ENCODE results near the gene NHERF2.

Gene NHERF2

DNA sequence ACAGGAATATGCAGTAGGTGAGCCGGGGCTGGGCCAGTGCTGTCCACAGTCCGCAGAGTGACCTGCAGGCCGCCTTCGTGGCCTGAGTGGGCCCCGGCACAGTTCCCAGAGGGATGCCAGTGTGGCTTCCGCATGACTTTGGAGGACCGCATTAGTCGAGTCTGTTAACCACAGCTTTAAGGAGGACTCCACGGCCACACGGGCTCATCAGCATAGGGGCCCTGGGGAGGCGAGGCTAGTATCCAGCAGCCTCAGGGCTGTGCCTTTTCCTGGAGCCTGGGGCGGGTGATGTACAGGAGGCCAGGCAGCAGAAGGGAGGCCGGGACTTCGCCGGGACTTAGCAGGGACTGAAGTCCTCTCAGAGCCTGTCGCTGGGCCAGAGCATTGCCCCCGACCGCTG lies 34.3 kb downstream of the NHERF2 start:
- Histone ChIP-seq H3K9me3 (ENCODE audit: control insufficient read depth in 1 of 2, low read length in 2 of 2) (no peaks in the 10 kb centered on the region), H3K27me3 (ENCODE audit: low read depth, low read length) (no peaks in the 10 kb centered on the region), H3K27ac (ENCODE audit: low read length) (no peak overlapping the region), H3K36me3 (ENCODE audit: control insufficient read depth in 1 of 2, insufficient read depth in 2 of 2, low read length in 2 of 2) (peaks cover 20 to 79% of the 10 kb centered on the region in 2 donors), H3K4me3 (ENCODE audit: low read depth in 1 of 2, low read length in 2 of 2) (no peak overlapping the region), H3K4me1 (ENCODE audit: control insufficient read depth in 1 of 2, insufficient read depth in 2 of 2, low read length in 2 of 2) (peaks cover 0 to 5% of the 10 kb centered on the region in 2 donors)

DNA sequence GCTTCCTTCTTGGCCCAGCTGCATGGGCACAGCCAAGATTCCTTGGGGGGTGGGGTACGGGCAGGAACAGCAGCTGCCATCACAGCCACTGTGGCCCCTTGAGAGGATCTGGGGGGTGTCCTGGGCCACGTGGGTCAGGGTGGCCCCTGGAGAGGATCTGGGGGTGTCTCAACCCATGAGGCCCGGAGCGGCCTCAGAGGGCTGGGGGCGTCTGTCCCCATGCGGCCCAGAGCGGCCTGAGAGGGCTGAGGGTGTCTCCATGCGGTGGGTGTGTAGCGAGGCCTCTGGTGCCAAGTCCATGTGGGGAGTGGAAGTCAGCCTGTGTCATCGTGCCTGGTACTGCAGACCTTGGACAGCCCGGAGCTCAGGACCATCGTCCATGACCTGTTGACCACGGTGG lies 34.8 kb downstream of the NHERF2 start:
- Histone ChIP-seq H3K27me3 (ENCODE audit: low read depth, low read length) (no peaks in the 10 kb centered on the region), H3K36me3 (ENCODE audit: control insufficient read depth in 1 of 2, insufficient read depth in 2 of 2, low read length in 2 of 2) (peaks cover 20 to 81% of the 10 kb centered on the region in 2 donors), H3K4me3 (ENCODE audit: low read depth in 1 of 2, low read length in 2 of 2) (no peak overlapping the region), H3K9me3 (ENCODE audit: control insufficient read depth in 1 of 2, low read length in 2 of 2) (no peaks in the 10 kb centered on the region), H3K27ac (ENCODE audit: low read length) (no peak overlapping the region), H3K4me1 (ENCODE audit: control insufficient read depth in 1 of 2, insufficient read depth in 2 of 2, low read length in 2 of 2) (peaks cover 0 to 5% of the 10 kb centered on the region in 2 donors)

DNA sequence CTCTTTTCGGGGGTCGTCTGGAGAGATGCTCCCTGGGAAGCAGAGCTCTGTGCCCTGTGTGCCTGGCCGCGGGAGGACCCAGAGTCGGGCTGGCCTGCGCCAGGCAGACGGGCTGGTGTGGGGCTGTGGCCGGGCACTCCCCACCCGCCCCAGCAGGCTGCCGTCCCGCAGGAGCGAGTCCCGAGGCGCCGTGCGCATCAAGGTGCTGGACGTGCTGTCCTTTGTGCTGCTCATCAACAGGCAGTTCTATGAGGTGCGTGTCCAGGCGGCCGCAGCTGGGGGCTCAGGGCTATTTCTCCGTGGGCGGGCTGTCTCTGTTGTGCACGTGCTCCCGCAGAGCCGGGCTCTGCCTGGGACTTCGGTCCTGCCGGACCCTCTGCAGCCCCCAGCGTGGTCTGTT lies 36.1 kb downstream of the NHERF2 start:
- Histone ChIP-seq H3K4me1 (ENCODE audit: control insufficient read depth in 1 of 2, insufficient read depth in 2 of 2, low read length in 2 of 2) (no peaks in the 10 kb centered on the region), H3K36me3 (ENCODE audit: control insufficient read depth in 1 of 2, insufficient read depth in 2 of 2, low read length in 2 of 2) (peaks cover 18 to 83% of the 10 kb centered on the region in 2 donors), H3K27me3 (ENCODE audit: low read depth, low read length) (no peaks in the 10 kb centered on the region), H3K27ac (ENCODE audit: low read length) (no peak overlapping the region), H3K9me3 (ENCODE audit: control insufficient read depth in 1 of 2, low read length in 2 of 2) (no peaks in the 10 kb centered on the region), H3K4me3 (ENCODE audit: low read depth in 1 of 2, low read length in 2 of 2) (no peak overlapping the region)

DNA sequence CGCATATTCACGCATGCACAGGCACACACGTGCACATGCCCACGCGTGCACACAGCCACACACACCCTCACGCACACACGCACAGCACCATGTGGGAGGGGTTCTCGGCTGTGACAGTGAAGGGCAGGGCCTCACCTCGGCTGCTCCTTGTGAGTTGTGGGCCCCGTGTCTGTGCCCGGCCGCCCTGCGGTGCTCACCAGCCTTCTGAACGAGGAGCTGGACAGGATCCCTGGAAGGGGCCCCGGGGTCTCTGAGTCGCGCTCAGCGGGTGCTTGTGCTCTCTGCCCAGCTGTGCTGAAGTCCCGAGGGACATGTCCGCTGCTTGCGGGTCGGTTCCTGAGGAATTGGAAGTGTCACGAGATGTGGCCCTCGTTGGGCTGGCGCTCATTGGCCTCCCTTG lies 37.2 kb downstream of the NHERF2 start:
- H3K36me3 ChIP-seq (ENCODE audit: control insufficient read depth in 1 of 2, insufficient read depth in 2 of 2, low read length in 2 of 2) = peaks cover 20 to 79% of the 10 kb centered on the region in 2 donors

DNA sequence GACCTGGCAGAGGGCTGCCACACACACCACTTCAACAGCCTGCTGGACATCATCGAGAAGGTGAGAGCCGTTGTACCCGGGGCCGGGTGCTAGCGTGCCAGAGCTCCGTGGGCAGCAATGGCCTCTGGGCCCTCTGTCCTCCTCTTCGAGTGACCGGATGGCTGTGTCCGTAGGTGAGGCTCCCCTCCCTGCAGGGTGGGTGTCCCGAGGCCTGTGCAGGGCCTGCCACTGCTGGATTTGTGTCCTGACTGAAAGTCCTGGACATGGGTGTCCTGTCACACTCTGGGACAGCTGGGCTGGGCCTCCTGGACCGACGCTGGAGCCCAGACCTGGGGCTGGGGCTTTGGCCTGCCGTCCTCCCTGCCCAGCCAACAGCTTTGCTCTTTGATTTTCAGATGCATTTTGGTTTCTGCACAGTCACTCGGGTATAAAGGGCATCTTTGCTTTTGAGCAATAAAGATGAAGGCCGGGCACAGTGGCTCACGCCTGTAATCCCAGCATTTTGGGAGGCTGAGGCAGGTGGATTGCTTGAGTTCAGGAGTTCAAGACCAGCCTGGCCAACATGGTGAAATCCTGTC lies 37.8 kb downstream of the NHERF2 start:
- H3K36me3 ChIP-seq (ENCODE audit: control insufficient read depth in 1 of 2, insufficient read depth in 2 of 2, low read length in 2 of 2) = peaks cover 21 to 78% of the 10 kb centered on the region in 2 donors
- no peak overlapping the region for H3K4me3 ChIP-seq (ENCODE audit: low read depth in 1 of 2, low read length in 2 of 2)
- H3K9me3 ChIP-seq (ENCODE audit: control insufficient read depth in 1 of 2, low read length in 2 of 2) = no peaks in the 10 kb centered on the region
- no peak overlapping the region for H3K27ac ChIP-seq (ENCODE audit: low read length)
- H3K27me3 ChIP-seq (ENCODE audit: low read depth, low read length) = no peaks in the 10 kb centered on the region
- no peaks in the 10 kb centered on the region for H3K4me1 ChIP-seq (ENCODE audit: control insufficient read depth in 1 of 2, insufficient read depth in 2 of 2, low read length in 2 of 2)

More for the DNA sequence above, 37.2 kb downstream of the NHERF2 start:
- Histone ChIP-seq H3K9me3 (ENCODE audit: control insufficient read depth in 1 of 2, low read length in 2 of 2) (no peaks in the 10 kb centered on the region), H3K27ac (ENCODE audit: low read length) (no peak overlapping the region), H3K4me3 (ENCODE audit: low read depth in 1 of 2, low read length in 2 of 2) (no peak overlapping the region), H3K4me1 (ENCODE audit: control insufficient read depth in 1 of 2, insufficient read depth in 2 of 2, low read length in 2 of 2) (no peaks in the 10 kb centered on the region), H3K27me3 (ENCODE audit: low read depth, low read length) (no peaks in the 10 kb centered on the region)

DNA sequence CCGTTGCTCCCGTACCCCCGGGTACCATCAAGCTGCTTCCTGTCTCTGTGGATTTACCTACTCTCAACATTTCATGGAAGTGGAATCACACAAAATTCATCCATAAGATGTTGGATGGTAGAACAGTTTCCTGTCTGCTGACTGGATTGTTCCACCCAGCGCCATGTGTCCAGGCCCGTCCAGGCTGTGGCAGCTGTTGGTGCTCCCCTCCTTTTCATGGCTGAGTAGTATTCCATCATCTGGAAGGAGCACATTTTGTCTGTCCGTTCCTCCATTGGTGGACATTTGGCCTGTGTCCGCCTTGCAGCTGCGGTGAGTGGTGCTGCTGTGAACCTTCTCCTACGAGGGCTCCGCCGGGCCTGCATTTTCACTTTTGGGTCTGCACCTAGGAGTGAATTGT lies 39.4 kb downstream of the NHERF2 start:
- Histone ChIP-seq H3K36me3 (ENCODE audit: control insufficient read depth in 1 of 2, insufficient read depth in 2 of 2, low read length in 2 of 2) (peaks cover 26 to 82% of the 10 kb centered on the region in 2 donors), H3K27ac (ENCODE audit: low read length) (no peak overlapping the region), H3K9me3 (ENCODE audit: control insufficient read depth in 1 of 2, low read length in 2 of 2) (no peaks in the 10 kb centered on the region), H3K4me1 (ENCODE audit: control insufficient read depth in 1 of 2, insufficient read depth in 2 of 2, low read length in 2 of 2) (peaks cover 0 to 1% of the 10 kb centered on the region in 2 donors), H3K4me3 (ENCODE audit: low read depth in 1 of 2, low read length in 2 of 2) (no peak overlapping the region), H3K27me3 (ENCODE audit: low read depth, low read length) (no peaks in the 10 kb centered on the region)

DNA sequence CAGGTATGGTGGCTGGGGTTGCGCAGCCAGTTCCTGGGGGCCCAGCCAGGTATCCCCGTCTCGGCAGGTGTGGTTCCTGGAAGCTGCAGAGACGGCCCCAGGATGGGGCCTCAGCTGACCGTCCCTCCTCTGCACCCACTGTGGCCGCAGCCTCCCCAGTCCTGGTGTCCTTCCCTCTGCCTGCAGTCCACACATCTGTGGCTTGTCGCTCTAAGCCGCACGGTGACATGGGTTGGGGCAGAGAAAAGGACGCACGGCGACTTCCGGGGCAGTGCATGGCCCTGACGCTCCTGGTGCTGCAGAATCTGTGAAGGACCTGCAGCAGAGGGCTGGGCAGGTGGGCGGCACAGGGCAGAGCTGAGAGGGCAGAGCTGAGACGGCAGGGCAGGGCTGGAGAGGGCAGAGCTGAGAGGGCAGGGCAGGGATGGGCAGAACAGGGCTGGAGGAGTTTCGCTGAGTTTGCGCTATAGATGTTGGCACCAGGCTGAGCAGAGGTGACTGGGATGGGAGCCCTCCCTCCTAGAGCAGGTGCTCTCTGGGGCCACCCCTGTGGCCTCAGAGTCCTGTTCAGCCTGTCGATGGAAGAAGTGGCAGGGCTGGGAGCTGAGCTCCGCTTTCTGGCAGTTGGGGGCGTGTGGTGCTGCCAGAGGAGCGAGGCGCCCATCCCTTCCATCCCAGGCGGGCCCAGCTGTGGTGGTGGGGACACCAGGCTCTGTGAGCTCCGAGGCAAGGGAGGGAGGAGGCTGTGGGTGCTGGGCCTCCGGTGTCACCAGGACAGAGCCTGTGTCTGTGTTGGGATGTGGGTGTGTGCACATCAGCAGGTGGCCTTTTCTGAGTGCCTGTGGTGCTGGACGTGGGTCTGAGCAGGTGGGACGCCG lies 44.1 kb downstream of the NHERF2 start:
- peaks cover 0 to 10% of the 10 kb centered on the region in 2 donors for H3K4me1 ChIP-seq (ENCODE audit: control insufficient read depth in 1 of 2, insufficient read depth in 2 of 2, low read length in 2 of 2)

DNA sequence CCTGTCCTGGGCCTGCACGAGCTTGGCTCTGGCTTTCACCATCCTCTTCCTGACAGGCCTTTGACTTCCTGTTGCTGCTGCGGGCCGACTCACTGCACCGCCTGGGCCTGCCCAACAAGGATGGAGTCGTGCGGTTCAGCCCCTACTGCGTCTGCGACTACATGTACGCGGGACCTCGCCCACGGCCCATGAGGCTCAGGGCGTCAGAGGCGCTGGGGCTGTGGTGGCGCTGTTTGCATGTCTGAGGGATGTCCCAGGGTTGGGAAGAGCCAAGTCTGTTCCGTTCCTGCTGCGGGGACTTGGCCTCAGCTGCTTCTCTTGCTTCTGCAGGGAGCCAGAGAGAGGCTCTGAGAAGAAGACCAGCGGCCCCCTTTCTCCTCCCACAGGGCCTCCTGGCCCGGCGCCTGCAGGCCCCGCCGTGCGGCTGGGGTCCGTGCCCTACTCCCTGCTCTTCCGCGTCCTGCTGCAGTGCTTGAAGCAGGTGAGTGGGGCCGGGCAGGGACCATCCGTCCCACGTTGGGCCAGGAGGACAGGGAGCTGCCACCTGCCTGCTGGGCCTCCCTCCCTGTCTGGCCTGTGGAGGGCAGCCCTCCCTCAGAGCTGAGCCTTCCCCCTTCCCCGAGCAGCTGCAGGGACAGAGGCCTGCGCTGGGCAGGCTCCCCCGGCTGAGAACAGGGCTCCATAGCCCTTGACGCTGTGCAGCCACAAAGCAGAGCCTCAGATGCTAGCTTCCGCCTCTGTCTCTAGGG lies 44.9 kb downstream of the NHERF2 start:
- Histone ChIP-seq H3K27me3 (ENCODE audit: low read depth, low read length) (no peaks in the 10 kb centered on the region), H3K36me3 (ENCODE audit: control insufficient read depth in 1 of 2, insufficient read depth in 2 of 2, low read length in 2 of 2) (peaks cover 27 to 85% of the 10 kb centered on the region in 2 donors), H3K27ac (ENCODE audit: low read length) (no peak overlapping the region), H3K4me3 (ENCODE audit: low read depth in 1 of 2, low read length in 2 of 2) (no peak overlapping the region), H3K4me1 (ENCODE audit: control insufficient read depth in 1 of 2, insufficient read depth in 2 of 2, low read length in 2 of 2) (peaks cover 0 to 10% of the 10 kb centered on the region in 2 donors), H3K9me3 (ENCODE audit: control insufficient read depth in 1 of 2, low read length in 2 of 2) (no peaks in the 10 kb centered on the region)

More for the DNA sequence above, 44.1 kb downstream of the NHERF2 start:
- no peaks in the 10 kb centered on the region for H3K9me3 ChIP-seq (ENCODE audit: control insufficient read depth in 1 of 2, low read length in 2 of 2)
- no peak overlapping the region for H3K4me3 ChIP-seq (ENCODE audit: low read depth in 1 of 2, low read length in 2 of 2)
- peaks cover 33 to 85% of the 10 kb centered on the region in 2 donors for H3K36me3 ChIP-seq (ENCODE audit: control insufficient read depth in 1 of 2, insufficient read depth in 2 of 2, low read length in 2 of 2)
- H3K27ac ChIP-seq (ENCODE audit: low read length) = no peak overlapping the region
- H3K27me3 ChIP-seq (ENCODE audit: low read depth, low read length) = no peaks in the 10 kb centered on the region

DNA sequence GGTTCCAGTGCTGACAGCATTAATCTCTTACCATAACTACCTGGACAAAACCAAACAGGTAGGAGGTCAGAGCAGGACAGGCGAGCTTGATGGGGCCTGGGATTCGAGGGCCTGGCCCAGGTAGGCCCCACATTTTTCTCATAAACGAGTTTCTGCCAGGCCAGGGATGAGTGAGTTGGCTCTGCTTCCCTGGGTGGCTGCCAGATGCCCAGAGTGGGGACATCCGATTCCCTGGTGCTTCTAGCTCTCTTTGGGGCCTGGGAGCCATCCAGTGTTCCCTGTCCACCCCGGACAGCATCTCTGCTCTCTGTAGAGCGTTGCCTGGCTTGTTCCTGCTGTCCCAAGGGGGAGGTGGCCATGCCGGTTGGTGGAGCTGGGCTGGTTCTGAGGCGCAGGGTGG lies 46.2 kb downstream of the NHERF2 start:
- H3K27ac ChIP-seq (ENCODE audit: low read length) = no peak overlapping the region
- no peaks in the 10 kb centered on the region for H3K9me3 ChIP-seq (ENCODE audit: control insufficient read depth in 1 of 2, low read length in 2 of 2)
- no peaks in the 10 kb centered on the region for H3K27me3 ChIP-seq (ENCODE audit: low read depth, low read length)
- peaks cover 0 to 10% of the 10 kb centered on the region in 2 donors for H3K4me1 ChIP-seq (ENCODE audit: control insufficient read depth in 1 of 2, insufficient read depth in 2 of 2, low read length in 2 of 2)
- H3K4me3 ChIP-seq (ENCODE audit: low read depth in 1 of 2, low read length in 2 of 2) = no peak overlapping the region
- H3K36me3 ChIP-seq (ENCODE audit: control insufficient read depth in 1 of 2, insufficient read depth in 2 of 2, low read length in 2 of 2) = peaks cover 34 to 85% of the 10 kb centered on the region in 2 donors

DNA sequence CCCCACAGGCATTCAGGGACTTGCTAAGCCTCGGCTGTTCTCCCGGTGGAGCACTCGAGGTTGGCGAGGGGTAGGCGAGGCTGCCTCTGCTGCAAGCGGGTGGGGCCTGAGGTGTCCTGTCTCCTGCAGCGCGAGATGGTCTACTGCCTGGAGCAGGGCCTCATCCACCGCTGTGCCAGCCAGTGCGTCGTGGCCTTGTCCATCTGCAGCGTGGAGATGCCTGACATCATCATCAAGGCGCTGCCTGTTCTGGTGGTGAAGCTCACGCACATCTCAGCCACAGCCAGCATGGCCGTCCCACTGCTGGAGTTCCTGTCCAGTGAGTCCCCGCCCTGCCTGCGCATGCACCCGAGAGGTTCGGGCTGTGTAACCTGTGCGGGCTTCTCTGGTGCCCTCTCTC lies 47.4 kb downstream of the NHERF2 start:
- H3K36me3 ChIP-seq (ENCODE audit: control insufficient read depth in 1 of 2, insufficient read depth in 2 of 2, low read length in 2 of 2) = peaks cover 31 to 86% of the 10 kb centered on the region in 2 donors
- H3K4me1 ChIP-seq (ENCODE audit: control insufficient read depth in 1 of 2, insufficient read depth in 2 of 2, low read length in 2 of 2) = peaks cover 0 to 10% of the 10 kb centered on the region in 2 donors
- no peak overlapping the region for H3K4me3 ChIP-seq (ENCODE audit: low read depth in 1 of 2, low read length in 2 of 2)
- H3K27me3 ChIP-seq (ENCODE audit: low read depth, low read length) = no peaks in the 10 kb centered on the region
- H3K27ac ChIP-seq (ENCODE audit: low read length) = no peak overlapping the region
- H3K9me3 ChIP-seq (ENCODE audit: control insufficient read depth in 1 of 2, low read length in 2 of 2) = no peaks in the 10 kb centered on the region

DNA sequence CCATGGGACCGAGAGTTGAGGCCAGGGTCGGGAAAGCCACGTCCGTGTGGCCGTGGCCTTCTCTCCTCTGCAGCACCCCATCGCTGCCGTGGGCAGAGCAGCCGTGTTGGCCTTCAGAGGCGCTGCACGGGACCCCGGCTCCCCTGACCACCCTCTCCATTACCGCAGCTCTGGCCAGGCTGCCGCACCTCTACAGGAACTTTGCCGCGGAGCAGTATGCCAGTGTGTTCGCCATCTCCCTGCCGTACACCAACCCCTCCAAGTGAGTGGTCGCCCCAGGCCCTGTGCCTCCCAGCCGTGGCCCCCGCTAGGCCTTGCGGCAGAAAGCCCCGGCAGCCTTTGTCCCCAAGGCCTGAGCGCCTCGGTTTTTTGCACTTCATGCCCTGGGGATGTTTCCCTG lies 48.9 kb downstream of the NHERF2 start:
- H3K27ac ChIP-seq (ENCODE audit: low read length) = no peak overlapping the region
- H3K4me3 ChIP-seq (ENCODE audit: low read depth in 1 of 2, low read length in 2 of 2) = no peak overlapping the region
- H3K36me3 ChIP-seq (ENCODE audit: control insufficient read depth in 1 of 2, insufficient read depth in 2 of 2, low read length in 2 of 2) = peaks cover 26 to 91% of the 10 kb centered on the region in 2 donors
- H3K4me1 ChIP-seq (ENCODE audit: control insufficient read depth in 1 of 2, insufficient read depth in 2 of 2, low read length in 2 of 2) = peaks cover 0 to 10% of the 10 kb centered on the region in 2 donors
- no peaks in the 10 kb centered on the region for H3K9me3 ChIP-seq (ENCODE audit: control insufficient read depth in 1 of 2, low read length in 2 of 2)
- H3K27me3 ChIP-seq (ENCODE audit: low read depth, low read length) = no peaks in the 10 kb centered on the region
